ENCODE data around the gene TULP4.
"Not testable (repeated sequence)": the region's sequence is repeated elsewhere in the genome, so short reads cannot be mapped to it uniquely, and the experiment has no call there.

DNA sequence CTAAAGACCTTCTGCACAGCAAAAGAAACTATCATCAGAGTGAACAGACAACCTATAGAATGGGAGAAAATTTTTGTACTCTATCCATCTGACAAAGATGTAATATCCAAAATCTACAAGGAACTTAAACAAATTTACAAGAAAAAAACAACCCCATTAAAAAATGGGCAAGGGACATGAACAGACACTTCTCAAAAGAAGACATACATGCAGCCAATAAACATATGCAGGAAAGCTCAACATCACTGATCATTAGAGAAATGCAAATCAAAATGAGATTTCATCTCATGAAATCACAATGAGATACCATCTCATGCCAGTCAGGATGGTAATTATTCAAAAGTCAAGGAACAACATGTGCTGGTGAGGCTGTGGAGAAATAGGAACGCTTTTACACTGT lies 215.6 kb downstream of the TULP4 start:
- TF ChIP-seq, protein P1, sequence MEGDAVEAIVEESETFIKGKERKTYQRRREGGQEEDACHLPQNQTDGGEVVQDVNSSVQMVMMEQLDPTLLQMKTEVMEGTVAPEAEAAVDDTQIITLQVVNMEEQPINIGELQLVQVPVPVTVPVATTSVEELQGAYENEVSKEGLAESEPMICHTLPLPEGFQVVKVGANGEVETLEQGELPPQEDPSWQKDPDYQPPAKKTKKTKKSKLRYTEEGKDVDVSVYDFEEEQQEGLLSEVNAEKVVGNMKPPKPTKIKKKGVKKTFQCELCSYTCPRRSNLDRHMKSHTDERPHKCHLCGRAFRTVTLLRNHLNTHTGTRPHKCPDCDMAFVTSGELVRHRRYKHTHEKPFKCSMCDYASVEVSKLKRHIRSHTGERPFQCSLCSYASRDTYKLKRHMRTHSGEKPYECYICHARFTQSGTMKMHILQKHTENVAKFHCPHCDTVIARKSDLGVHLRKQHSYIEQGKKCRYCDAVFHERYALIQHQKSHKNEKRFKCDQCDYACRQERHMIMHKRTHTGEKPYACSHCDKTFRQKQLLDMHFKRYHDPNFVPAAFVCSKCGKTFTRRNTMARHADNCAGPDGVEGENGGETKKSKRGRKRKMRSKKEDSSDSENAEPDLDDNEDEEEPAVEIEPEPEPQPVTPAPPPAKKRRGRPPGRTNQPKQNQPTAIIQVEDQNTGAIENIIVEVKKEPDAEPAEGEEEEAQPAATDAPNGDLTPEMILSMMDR (conservative IDR thresholded peaks at IDR 0.05 in 1 of 2, IDR thresholded peaks at IDR 0.05 in 1 of 2; ENCODE audit: low read depth in 1 of 2, low read length in 2 of 2) = not testable (repeated sequence)
- not testable (repeated sequence) for TF ChIP-seq EZH2 (IDR thresholded peaks at IDR 0.05; ENCODE audit: low read length, missing control alignments)

All from fibroblast of lung (primary cell).